Liver (tissue), 3 donors: ENCODE results near the gene C19orf53.

ENCODE experiments used
- ATF3 ChIP-seq: IDR thresholded peaks from 2 replicates; pipeline ENCODE4 v1.6.1; 2016; ENCODE audit warnings: antibody characterized with exemption
- CTCF ChIP-seq: fragments of 150-350 bp; IDR thresholded peaks from 2 replicates; pipeline ENCODE4 v1.5.1; 2017; ENCODE audit warnings: improper control_type of control experiment, low read depth, low read length; ENCODE audit not compliant: missing input control
- EGR1 ChIP-seq, 2 donors: IDR thresholded peaks; 2 replicates each; pipeline ENCODE4 v1.6.1; 2016 to 2018; ENCODE audit warnings: antibody characterized with exemption in 2 of 2, low read depth in 2 of 2
- FOXA1 ChIP-seq: IDR thresholded peaks from 2 replicates; pipeline ENCODE4 v1.6.1; 2016; ENCODE audit warnings: antibody characterized with exemption
- JUND ChIP-seq, 2 donors: IDR thresholded peaks; 2 replicates each; pipeline ENCODE4 v1.6.1; 2016; ENCODE audit warnings: antibody characterized with exemption in 2 of 2
- MAX ChIP-seq: IDR thresholded peaks from 2 replicates; pipeline ENCODE4 v1.6.1; 2016; ENCODE audit warnings: antibody characterized with exemption
- NR2F2 ChIP-seq: IDR thresholded peaks from 2 replicates; pipeline ENCODE4 v1.6.1; 2016; ENCODE audit warnings: antibody characterized with exemption
- RAD21 ChIP-seq, 2 donors: IDR thresholded peaks; 2 replicates each; pipeline ENCODE4 v1.6.1; 2016; ENCODE audit warnings: antibody characterized with exemption in 2 of 2, mild to moderate bottlenecking in 2 of 2
- REST ChIP-seq: IDR thresholded peaks from 2 replicates; pipeline ENCODE4 v1.6.1; 2016; ENCODE audit warnings: antibody characterized with exemption, mild to moderate bottlenecking
- SP1 ChIP-seq: IDR thresholded peaks from 2 replicates; pipeline ENCODE4 v1.6.1; 2018; ENCODE audit warnings: antibody characterized with exemption, mild to moderate bottlenecking
- TAF1 ChIP-seq: conservative IDR thresholded peaks from 2 replicates; pipeline ENCODE4 v1.6.1; 2016; ENCODE audit warnings: antibody characterized with exemption, mild to moderate bottlenecking
- donor health status: healthy.
- donor health status: healthy.

- TF ChIP-seq CTCF (no peak), JUND (IDR thresholded peaks at IDR 0.05) (no peak), MAX (no peak), SP1 (no peak), NR2F2 (no peak), REST (no peak), RAD21 (IDR thresholded peaks at IDR 0.05) (no peak), EGR1 (IDR thresholded peaks at IDR 0.05; ENCODE audit: low read depth in 2 of 2) (no peak), TAF1 (no peak), FOXA1 (no peak), ATF3 (no peak)
Observed at GRCh38 chr19:13764101-13764807, 10.0 kb upstream of the C19orf53 start, which contains the start of gene MRI1.
